ENCODE measurements around the gene MGLL.

Gene MGLL

GRCh38 chr3:127789990-127790881 is 32.1 kb downstream of the MGLL start:
- DNase-seq (ENCODE audit: extremely low read depth in 1 of 2, low read depth in 1 of 2): no peak

GRCh38 chr3:127789051-127789450 is 33.3 kb downstream of the MGLL start:
- no peak for DNase-seq (ENCODE audit: extremely low read depth in 1 of 2, low read depth in 1 of 2)

- DNase-seq (ENCODE audit: extremely low read depth in 1 of 2, low read depth in 1 of 2): no peak
Observed at GRCh38 chr3:127788451-127788909, 33.8 kb downstream of the MGLL start.

- DNase-seq (ENCODE audit: extremely low read depth in 1 of 2, low read depth in 1 of 2): no peak
Observed at GRCh38 chr3:127787571-127788365, 34.5 kb downstream of the MGLL start.

- no peak for DNase-seq (ENCODE audit: extremely low read depth in 1 of 2, low read depth in 1 of 2)
Observed at GRCh38 chr3:127787071-127787490, 35.2 kb downstream of the MGLL start.

GRCh38 chr3:127786353-127787070 is 35.8 kb downstream of the MGLL start:
- DNase-seq (ENCODE audit: extremely low read depth in 1 of 2, low read depth in 1 of 2): no peak

- no peak for DNase-seq (ENCODE audit: extremely low read depth in 1 of 2, low read depth in 1 of 2)
Observed at GRCh38 chr3:127785711-127786265, 36.5 kb downstream of the MGLL start.

- DNase-seq (ENCODE audit: extremely low read depth in 1 of 2, low read depth in 1 of 2): no peak
Observed at GRCh38 chr3:127784865-127785710, 37.2 kb downstream of the MGLL start.

GRCh38 chr3:127784283-127784682 is 38.0 kb downstream of the MGLL start:
- DNase-seq (ENCODE audit: extremely low read depth in 1 of 2, low read depth in 1 of 2): no peak

GRCh38 chr3:127783642-127784160 is 38.6 kb downstream of the MGLL start:
- DNase-seq (ENCODE audit: extremely low read depth in 1 of 2, low read depth in 1 of 2): no peak

GRCh38 chr3:127783166-127783565 is 39.1 kb downstream of the MGLL start:
- no peak for DNase-seq (ENCODE audit: extremely low read depth in 1 of 2, low read depth in 1 of 2)

GRCh38 chr3:127781411-127782001 is 40.8 kb downstream of the MGLL start:
- no peak for DNase-seq (ENCODE audit: extremely low read depth in 1 of 2, low read depth in 1 of 2)

- DNase-seq (ENCODE audit: extremely low read depth in 1 of 2, low read depth in 1 of 2): no peak
Observed at GRCh38 chr3:127780536-127781400, 41.5 kb downstream of the MGLL start.

GRCh38 chr3:127779747-127780146 is 42.6 kb downstream of the MGLL start:
- no peak for DNase-seq (ENCODE audit: extremely low read depth in 1 of 2, low read depth in 1 of 2)

- no peak for DNase-seq (ENCODE audit: extremely low read depth in 1 of 2, low read depth in 1 of 2)
Observed at GRCh38 chr3:127777921-127778656, 44.2 kb downstream of the MGLL start.

- DNase-seq (ENCODE audit: extremely low read depth in 1 of 2, low read depth in 1 of 2): no peak
Observed at GRCh38 chr3:127777332-127777731, 45.0 kb downstream of the MGLL start.

- DNase-seq (ENCODE audit: extremely low read depth in 1 of 2, low read depth in 1 of 2): no peak
Observed at GRCh38 chr3:127776347-127776746, 46.0 kb downstream of the MGLL start.

All from activated CD8-positive, alpha-beta memory T cell treated with anti-CD3 and anti-CD28 coated beads for 1 hour (primary cell).